ENCODE data around the gene C18orf63. TPM values are rescaled to one million over a fixed set of nuclear protein-coding genes. Genes with fewer than 3 reads are reported as not detected.

Gene C18orf63
- total RNA-seq, 1 experiment from 2014 or later, result not detected

DNA sequence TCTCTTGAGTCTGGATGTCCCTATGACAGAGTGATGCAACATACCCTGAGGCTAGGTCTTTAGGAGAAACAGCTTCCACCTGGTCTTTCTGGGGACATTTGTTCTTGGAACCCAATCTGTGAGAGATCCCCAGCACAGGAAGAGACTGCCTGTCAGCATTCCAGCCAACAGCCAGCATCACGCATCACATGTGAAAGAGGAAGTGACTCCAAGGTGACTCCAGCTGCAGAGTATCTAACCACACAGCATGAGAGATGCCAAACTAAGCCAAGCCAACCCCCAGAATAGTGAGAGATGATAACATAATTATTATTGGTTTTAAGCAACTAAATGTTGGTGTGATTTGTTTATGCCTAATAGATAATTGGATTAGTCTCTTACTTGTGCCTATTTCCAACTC is 35.7 kb downstream of the C18orf63 start (continued):
- TF ChIP-seq, protein P1, sequence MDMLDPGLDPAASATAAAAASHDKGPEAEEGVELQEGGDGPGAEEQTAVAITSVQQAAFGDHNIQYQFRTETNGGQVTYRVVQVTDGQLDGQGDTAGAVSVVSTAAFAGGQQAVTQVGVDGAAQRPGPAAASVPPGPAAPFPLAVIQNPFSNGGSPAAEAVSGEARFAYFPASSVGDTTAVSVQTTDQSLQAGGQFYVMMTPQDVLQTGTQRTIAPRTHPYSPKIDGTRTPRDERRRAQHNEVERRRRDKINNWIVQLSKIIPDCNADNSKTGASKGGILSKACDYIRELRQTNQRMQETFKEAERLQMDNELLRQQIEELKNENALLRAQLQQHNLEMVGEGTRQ (CRISPR knock-in tag; IDR thresholded peaks at IDR 0.05), result no peak

DNA sequence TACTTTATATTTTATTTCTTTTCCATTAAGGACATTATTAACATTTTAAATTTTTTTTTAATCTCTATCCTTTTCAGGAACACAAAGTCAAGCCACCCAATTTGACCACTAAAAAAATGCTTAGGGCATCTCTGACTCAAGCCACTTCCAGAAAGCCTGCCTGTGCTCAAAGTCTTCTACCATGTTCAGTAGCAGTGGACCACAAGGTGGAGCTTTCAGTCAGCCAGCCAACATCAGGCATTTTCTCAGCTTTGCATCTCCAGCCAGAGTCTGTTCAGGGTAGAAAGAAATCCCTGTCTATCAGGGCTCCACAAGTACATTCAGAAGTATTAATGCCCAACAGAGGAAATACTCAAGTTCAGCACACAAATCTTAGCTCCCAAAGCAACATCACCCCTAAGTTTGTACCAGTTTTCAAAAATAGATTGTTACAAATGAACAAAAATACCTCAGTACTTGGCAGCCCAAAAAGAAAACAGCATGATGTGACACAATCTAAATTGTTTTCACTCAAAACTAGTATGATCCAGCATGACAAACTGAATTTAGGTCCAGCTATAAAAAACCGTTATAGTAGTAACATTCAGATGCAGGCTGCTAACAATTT is 37.6 kb downstream of the C18orf63 start:
- Mint-ChIP-seq H3K27ac (no peak overlapping the region), H3K4me3 (no peak overlapping the region), H3K9me3 (no peaks in the 10 kb centered on the region), H3K27me3 (ENCODE audit: low read depth) (no peaks in the 10 kb centered on the region), H3K4me1 (peaks cover 3% of the 10 kb centered on the region), H3K36me3 (no peaks in the 10 kb centered on the region)
- peak; percentile 53 for DNase-seq (ENCODE audit: low spot score)
- TF ChIP-seq, protein P2, sequence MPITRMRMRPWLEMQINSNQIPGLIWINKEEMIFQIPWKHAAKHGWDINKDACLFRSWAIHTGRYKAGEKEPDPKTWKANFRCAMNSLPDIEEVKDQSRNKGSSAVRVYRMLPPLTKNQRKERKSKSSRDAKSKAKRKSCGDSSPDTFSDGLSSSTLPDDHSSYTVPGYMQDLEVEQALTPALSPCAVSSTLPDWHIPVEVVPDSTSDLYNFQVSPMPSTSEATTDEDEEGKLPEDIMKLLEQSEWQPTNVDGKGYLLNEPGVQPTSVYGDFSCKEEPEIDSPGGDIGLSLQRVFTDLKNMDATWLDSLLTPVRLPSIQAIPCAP (CRISPR knock-in tag; IDR thresholded peaks at IDR 0.05), result no peak
- TF ChIP-seq, protein P3, sequence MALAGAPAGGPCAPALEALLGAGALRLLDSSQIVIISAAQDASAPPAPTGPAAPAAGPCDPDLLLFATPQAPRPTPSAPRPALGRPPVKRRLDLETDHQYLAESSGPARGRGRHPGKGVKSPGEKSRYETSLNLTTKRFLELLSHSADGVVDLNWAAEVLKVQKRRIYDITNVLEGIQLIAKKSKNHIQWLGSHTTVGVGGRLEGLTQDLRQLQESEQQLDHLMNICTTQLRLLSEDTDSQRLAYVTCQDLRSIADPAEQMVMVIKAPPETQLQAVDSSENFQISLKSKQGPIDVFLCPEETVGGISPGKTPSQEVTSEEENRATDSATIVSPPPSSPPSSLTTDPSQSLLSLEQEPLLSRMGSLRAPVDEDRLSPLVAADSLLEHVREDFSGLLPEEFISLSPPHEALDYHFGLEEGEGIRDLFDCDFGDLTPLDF (CRISPR knock-in tag; IDR thresholded peaks at IDR 0.05), result no peak
- TF ChIP-seq ATF1 (CRISPR knock-in tag; IDR thresholded peaks at IDR 0.05) (no peak), MXD4 (CRISPR knock-in tag; IDR thresholded peaks at IDR 0.05; ENCODE audit: borderline replicate concordance) (no peak), GABPB1 (CRISPR knock-in tag; IDR thresholded peaks at IDR 0.05) (no peak), HMGA2 (CRISPR knock-in tag; IDR thresholded peaks at IDR 0.05) (no peak)
- TF ChIP-seq, protein P4, sequence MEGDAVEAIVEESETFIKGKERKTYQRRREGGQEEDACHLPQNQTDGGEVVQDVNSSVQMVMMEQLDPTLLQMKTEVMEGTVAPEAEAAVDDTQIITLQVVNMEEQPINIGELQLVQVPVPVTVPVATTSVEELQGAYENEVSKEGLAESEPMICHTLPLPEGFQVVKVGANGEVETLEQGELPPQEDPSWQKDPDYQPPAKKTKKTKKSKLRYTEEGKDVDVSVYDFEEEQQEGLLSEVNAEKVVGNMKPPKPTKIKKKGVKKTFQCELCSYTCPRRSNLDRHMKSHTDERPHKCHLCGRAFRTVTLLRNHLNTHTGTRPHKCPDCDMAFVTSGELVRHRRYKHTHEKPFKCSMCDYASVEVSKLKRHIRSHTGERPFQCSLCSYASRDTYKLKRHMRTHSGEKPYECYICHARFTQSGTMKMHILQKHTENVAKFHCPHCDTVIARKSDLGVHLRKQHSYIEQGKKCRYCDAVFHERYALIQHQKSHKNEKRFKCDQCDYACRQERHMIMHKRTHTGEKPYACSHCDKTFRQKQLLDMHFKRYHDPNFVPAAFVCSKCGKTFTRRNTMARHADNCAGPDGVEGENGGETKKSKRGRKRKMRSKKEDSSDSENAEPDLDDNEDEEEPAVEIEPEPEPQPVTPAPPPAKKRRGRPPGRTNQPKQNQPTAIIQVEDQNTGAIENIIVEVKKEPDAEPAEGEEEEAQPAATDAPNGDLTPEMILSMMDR (IDR thresholded peaks at IDR 0.05), result no peak
- TF ChIP-seq, protein P5, sequence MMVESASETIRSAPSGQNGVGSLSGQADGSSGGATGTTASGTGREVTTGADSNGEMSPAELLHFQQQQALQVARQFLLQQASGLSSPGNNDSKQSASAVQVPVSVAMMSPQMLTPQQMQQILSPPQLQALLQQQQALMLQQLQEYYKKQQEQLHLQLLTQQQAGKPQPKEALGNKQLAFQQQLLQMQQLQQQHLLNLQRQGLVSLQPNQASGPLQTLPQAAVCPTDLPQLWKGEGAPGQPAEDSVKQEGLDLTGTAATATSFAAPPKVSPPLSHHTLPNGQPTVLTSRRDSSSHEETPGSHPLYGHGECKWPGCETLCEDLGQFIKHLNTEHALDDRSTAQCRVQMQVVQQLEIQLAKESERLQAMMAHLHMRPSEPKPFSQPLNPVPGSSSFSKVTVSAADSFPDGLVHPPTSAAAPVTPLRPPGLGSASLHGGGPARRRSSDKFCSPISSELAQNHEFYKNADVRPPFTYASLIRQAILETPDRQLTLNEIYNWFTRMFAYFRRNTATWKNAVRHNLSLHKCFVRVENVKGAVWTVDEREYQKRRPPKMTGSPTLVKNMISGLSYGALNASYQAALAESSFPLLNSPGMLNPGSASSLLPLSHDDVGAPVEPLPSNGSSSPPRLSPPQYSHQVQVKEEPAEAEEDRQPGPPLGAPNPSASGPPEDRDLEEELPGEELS (CRISPR knock-in tag; IDR thresholded peaks at IDR 0.05), result no peak
- ATAC-seq, result peak; percentile 93
- CTCF ChIA-PET, result interaction anchor here (0.6 to 4.9 kb wide), 10 partner anchors 78 to 215 kb away, joined by 3 to 79 read pairs (median 4); no protein-coding TSS in a partner anchor
- POLR2A ChIA-PET, result interaction anchor here (0.7 kb wide), 1 partner anchor 199 kb away, joined by 3 read pairs; no protein-coding TSS in a partner anchor

DNA sequence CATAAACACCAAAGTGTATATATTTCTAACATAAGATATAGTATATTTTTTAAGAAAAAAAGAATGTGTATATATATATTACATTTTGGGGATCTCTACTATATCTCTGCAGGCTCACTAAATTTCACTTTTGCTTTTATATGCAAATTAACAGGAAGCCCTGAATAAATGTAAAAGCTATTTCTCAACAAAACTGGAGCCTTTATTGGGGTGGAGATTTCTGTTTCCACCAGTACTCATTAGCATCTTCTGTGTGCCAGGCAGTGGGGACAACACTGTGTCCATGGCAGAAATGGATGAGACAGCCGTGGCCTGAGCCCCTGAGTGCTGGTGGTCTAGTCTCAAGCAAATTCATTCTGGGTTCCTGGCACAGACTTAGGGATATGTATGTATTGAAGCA is 41.3 kb downstream of the C18orf63 start:
- no peak overlapping the region for H3K4me3 Mint-ChIP-seq
- ChIA-PET CTCF (interaction anchor here (4.9 kb wide), 1 partner anchor 136 kb away, joined by 79 read pairs; no protein-coding TSS in a partner anchor), POLR2A (no interaction called here)
- H3K27ac Mint-ChIP-seq, result no peak overlapping the region
- TF ChIP-seq ZBTB21 (CRISPR knock-in tag; IDR thresholded peaks at IDR 0.05; ENCODE audit: borderline replicate concordance), result no peak
- no peak for TF ChIP-seq GTF2I (CRISPR knock-in tag; conservative IDR thresholded peaks at IDR 0.05)
- no peak for TF ChIP-seq NR3C1 (CRISPR knock-in tag; conservative IDR thresholded peaks at IDR 0.05; ENCODE audit: low read depth)
- TF ChIP-seq, protein P6, sequence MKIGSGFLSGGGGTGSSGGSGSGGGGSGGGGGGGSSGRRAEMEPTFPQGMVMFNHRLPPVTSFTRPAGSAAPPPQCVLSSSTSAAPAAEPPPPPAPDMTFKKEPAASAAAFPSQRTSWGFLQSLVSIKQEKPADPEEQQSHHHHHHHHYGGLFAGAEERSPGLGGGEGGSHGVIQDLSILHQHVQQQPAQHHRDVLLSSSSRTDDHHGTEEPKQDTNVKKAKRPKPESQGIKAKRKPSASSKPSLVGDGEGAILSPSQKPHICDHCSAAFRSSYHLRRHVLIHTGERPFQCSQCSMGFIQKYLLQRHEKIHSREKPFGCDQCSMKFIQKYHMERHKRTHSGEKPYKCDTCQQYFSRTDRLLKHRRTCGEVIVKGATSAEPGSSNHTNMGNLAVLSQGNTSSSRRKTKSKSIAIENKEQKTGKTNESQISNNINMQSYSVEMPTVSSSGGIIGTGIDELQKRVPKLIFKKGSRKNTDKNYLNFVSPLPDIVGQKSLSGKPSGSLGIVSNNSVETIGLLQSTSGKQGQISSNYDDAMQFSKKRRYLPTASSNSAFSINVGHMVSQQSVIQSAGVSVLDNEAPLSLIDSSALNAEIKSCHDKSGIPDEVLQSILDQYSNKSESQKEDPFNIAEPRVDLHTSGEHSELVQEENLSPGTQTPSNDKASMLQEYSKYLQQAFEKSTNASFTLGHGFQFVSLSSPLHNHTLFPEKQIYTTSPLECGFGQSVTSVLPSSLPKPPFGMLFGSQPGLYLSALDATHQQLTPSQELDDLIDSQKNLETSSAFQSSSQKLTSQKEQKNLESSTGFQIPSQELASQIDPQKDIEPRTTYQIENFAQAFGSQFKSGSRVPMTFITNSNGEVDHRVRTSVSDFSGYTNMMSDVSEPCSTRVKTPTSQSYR (CRISPR knock-in tag; IDR thresholded peaks at IDR 0.05), result no peak
- no peak for TF ChIP-seq FOXP1 (CRISPR knock-in tag; IDR thresholded peaks at IDR 0.05; ENCODE audit: borderline replicate concordance)
- TF ChIP-seq ZNF671 (CRISPR knock-in tag; IDR thresholded peaks at IDR 0.05), result no peak
- TF ChIP-seq NFYB (CRISPR knock-in tag; conservative IDR thresholded peaks at IDR 0.05; ENCODE audit: low read depth), result no peak
- TF ChIP-seq, protein P3 (CRISPR knock-in tag; IDR thresholded peaks at IDR 0.05), result no peak
- TF ChIP-seq EMX1 (CRISPR knock-in tag; IDR thresholded peaks at IDR 0.05), result no peak
- no peaks in the 10 kb centered on the region for H3K9me3 Mint-ChIP-seq
- H3K4me1 Mint-ChIP-seq, result no peaks in the 10 kb centered on the region
- ATAC-seq (no peak), DNase-seq (ENCODE audit: low spot score) (no peak)
- H3K36me3 Mint-ChIP-seq, result no peaks in the 10 kb centered on the region
- H3K27me3 Mint-ChIP-seq (ENCODE audit: low read depth), result no peaks in the 10 kb centered on the region
